Activated CD4-positive, alpha-beta T cell treated with anti-CD3 and anti-CD28 coated beads, Interleukin-2, amount 10 ng/mL, durations not matched to agents 24 days and 14 days (primary cell): ENCODE results near the gene MYO1H. TPM values are rescaled to one million over a fixed set of nuclear protein-coding genes. Genes with fewer than 3 reads are reported as not detected.

Source experiments
- DNase-seq: peaks from one replicate; pipeline ENCODE4 v3.0.0; 2022
- H3K27ac Mint-ChIP-seq: one replicate; pipeline ENCODE4 v1.8.0; 2022; ENCODE audit warnings: mild to moderate bottlenecking, mixed read lengths
- H3K27me3 Mint-ChIP-seq: one replicate; pipeline ENCODE4 v1.8.0; 2022; ENCODE audit warnings: mixed read lengths
- H3K36me3 Mint-ChIP-seq: one replicate; pipeline ENCODE4 v1.8.0; 2022; ENCODE audit warnings: low read depth, mild to moderate bottlenecking, mixed read lengths
- H3K4me1 Mint-ChIP-seq: one replicate; pipeline ENCODE4 v1.8.0; 2021; ENCODE audit warnings: mixed read lengths
- H3K4me3 Mint-ChIP-seq: one replicate; pipeline ENCODE4 v1.8.0; 2022; ENCODE audit warnings: mild to moderate bottlenecking, moderate library complexity, mixed read lengths
- H3K9me3 Mint-ChIP-seq: one replicate; pipeline ENCODE4 v1.8.0; 2021; ENCODE audit warnings: mixed read lengths
- intact Hi-C: fragments of 100-400 bp; cut with micrococcal nuclease; formaldehyde crosslinking; loops from one replicate; pipeline ENCODE4 v1.15.1; 2023
- total RNA-seq: library from RNA; stranded (reverse); gene quantifications from 2 replicates; pipeline ENCODE4 v1.2.3, GENCODE V29; 2022

MYO1H gene
- total RNA-seq, 1 donor from 2014 or later: not detected

- no peak for DNase-seq
- H3K4me1 Mint-ChIP-seq: peaks cover 2% of the 10 kb centered on the region
- peaks cover 47% of the 10 kb centered on the region for H3K36me3 Mint-ChIP-seq
- no peaks in the 10 kb centered on the region for H3K27me3 Mint-ChIP-seq
- intact Hi-C loops: no loop called here
- no peak overlapping the region for H3K27ac Mint-ChIP-seq
- no peaks in the 10 kb centered on the region for H3K9me3 Mint-ChIP-seq
- no peak overlapping the region for H3K4me3 Mint-ChIP-seq
Observed at GRCh38 chr12:109452489-109452888, 104.8 kb downstream of the MYO1H start.

DNA sequence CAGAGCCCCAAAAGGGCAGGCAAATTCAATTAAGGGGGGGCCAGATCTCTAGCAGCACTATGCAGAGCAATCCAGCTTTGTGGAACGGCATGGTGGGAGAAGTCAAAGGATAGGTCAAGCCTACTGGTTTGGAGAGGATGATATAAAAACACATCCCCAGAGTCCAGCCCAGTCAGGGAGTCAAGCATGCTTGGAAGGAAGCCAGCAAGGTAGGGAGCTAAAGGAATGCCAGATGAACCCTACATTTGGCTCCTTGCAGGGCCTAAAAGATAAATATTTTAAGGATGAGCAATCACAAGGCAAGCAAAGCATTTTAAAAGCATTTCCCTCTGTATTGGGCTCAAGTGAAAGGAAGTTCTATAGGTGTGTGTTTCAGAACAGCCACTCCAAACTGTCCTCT is 108.0 kb downstream of the MYO1H start:
- H3K4me1 Mint-ChIP-seq: peaks cover 14% of the 10 kb centered on the region
- no peak overlapping the region for H3K4me3 Mint-ChIP-seq
- peaks cover 52% of the 10 kb centered on the region for H3K36me3 Mint-ChIP-seq
- no peaks in the 10 kb centered on the region for H3K27me3 Mint-ChIP-seq
- H3K9me3 Mint-ChIP-seq: no peaks in the 10 kb centered on the region
- no peak overlapping the region for H3K27ac Mint-ChIP-seq
- no peak for DNase-seq
- intact Hi-C loops: no loop called here

DNA sequence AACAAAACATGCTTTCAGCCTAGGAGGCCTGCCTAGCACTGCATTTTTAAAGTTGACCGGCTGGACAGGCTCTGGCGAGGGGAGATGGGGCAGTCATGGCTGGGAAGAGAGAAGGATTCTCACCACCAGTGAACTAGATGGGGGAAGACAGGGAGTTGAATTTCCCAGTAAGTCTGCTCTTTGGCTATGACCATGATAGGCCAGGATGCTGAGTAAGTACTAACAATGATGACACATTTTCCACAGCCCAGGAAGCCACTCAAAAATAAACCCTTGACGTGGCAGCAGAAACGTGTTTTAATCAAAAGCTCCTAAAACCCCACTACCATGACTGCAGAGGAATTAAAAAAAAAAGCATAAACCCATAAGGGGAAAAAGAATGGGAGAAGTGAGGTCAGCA is 110.4 kb downstream of the MYO1H start:
- peak overlapping the region; percentile 88 for H3K27ac Mint-ChIP-seq
- no peak for DNase-seq
- no peaks in the 10 kb centered on the region for H3K27me3 Mint-ChIP-seq
- H3K9me3 Mint-ChIP-seq: no peaks in the 10 kb centered on the region
- intact Hi-C loops: no loop called here
- H3K4me1 Mint-ChIP-seq: peaks cover 29% of the 10 kb centered on the region
- peaks cover 41% of the 10 kb centered on the region for H3K36me3 Mint-ChIP-seq
- peak overlapping the region; percentile 46 for H3K4me3 Mint-ChIP-seq

DNA sequence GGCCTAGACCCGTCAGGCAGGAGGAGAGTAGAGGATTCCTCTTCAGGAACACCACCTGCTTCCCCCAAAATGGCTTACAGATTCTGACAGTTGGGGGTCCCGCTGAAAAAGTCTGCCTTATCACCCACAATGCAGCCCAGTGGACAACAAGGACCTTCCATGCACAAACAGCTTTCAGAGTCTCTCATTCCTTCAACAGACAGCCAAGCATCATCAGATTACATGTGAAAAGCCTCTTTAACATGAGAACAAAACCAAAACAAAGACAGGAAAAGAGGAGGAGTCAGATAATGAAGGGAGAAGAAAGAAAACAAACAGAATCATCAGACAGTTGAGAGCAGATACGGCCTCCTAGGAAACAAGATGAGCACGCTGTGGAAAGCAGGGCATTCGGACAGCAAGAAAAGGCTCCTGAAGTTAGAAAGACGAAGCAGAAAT is 111.1 kb downstream of the MYO1H start:
- peaks cover 36% of the 10 kb centered on the region for H3K4me1 Mint-ChIP-seq
- DNase-seq: no peak
- H3K9me3 Mint-ChIP-seq: no peaks in the 10 kb centered on the region
- peaks cover 39% of the 10 kb centered on the region for H3K36me3 Mint-ChIP-seq
- no peak overlapping the region for H3K4me3 Mint-ChIP-seq
- intact Hi-C loops: no loop called here
- no peaks in the 10 kb centered on the region for H3K27me3 Mint-ChIP-seq
- H3K27ac Mint-ChIP-seq: peak overlapping the region; percentile 62

DNA sequence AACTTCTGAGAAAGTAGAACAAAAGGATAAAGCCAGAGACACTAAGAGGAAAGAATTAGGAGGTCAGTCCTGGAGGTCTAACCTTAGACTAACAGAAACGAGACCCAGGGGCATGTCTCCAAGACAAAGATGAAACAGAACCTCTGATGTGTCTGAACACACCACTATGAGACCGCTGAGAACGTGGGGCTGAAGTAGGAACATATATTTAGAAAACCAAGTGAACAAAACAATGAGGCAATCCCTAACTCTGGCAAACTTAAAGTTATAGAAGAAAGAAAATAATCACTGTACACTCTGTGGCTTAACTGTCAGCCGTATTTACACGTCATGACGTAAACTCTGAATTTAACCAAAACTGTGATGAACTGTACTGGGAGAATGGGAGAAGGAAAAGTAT is 111.5 kb downstream of the MYO1H start:
- Mint-ChIP-seq H3K4me3 (no peak overlapping the region), H3K27me3 (no peaks in the 10 kb centered on the region), H3K4me1 (peaks cover 40% of the 10 kb centered on the region), H3K9me3 (no peaks in the 10 kb centered on the region), H3K36me3 (peaks cover 35% of the 10 kb centered on the region), H3K27ac (peak overlapping the region; percentile 62)
- DNase-seq: no peak
- intact Hi-C loops: no loop called here

- Mint-ChIP-seq H3K27me3 (no peaks in the 10 kb centered on the region), H3K9me3 (no peaks in the 10 kb centered on the region), H3K4me1 (peaks cover 41% of the 10 kb centered on the region), H3K27ac (no peak overlapping the region), H3K4me3 (no peak overlapping the region), H3K36me3 (peaks cover 32% of the 10 kb centered on the region)
- DNase-seq: no peak
- intact Hi-C loops: no loop called here
Observed at GRCh38 chr12:109460538-109460937, 112.8 kb downstream of the MYO1H start.

DNA sequence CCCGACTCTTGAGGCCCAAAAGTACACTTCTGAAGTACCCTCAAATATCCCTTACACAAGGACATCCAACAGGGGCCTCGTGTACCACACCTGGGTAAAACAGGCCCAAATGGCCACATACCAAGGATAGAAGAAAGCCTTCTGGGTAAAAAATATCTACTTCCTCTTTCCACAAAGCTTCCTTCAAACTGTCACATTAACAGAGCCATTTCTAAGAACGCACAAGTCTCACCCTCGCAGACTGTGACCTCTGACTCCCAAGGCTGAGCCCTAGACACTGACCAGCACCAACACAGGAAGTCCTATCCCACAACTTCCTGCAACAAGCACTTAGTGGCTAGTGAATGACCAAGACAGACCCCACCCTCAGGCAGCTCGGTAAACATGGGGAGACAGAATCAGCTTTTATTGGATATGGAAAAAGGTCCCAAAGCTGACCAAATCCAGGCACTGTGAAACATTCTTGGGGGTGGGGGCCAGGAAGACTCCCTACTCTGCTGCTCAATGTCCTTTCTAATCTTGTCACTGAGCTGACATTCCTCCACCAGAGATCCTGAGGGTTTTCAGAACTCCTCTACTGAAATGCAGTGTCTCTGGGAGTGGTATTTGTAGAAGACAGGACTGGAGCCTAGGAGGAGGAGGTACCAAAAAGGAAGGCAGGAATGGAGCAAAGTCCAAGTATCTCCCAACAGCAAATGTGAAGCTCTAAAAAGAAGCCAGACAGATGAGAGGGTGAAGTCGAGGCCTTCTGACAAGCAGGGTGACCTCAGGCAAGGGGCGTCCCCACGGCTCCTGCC is 113.5 kb downstream of the MYO1H start:
- no peak overlapping the region for H3K4me3 Mint-ChIP-seq
- H3K4me1 Mint-ChIP-seq: peaks cover 44% of the 10 kb centered on the region
- H3K27ac Mint-ChIP-seq: peak overlapping the region; percentile 46
- no peaks in the 10 kb centered on the region for H3K27me3 Mint-ChIP-seq
- H3K9me3 Mint-ChIP-seq: no peaks in the 10 kb centered on the region
- H3K36me3 Mint-ChIP-seq: peaks cover 27% of the 10 kb centered on the region
- intact Hi-C loops: no loop called here
- DNase-seq: no peak

DNA sequence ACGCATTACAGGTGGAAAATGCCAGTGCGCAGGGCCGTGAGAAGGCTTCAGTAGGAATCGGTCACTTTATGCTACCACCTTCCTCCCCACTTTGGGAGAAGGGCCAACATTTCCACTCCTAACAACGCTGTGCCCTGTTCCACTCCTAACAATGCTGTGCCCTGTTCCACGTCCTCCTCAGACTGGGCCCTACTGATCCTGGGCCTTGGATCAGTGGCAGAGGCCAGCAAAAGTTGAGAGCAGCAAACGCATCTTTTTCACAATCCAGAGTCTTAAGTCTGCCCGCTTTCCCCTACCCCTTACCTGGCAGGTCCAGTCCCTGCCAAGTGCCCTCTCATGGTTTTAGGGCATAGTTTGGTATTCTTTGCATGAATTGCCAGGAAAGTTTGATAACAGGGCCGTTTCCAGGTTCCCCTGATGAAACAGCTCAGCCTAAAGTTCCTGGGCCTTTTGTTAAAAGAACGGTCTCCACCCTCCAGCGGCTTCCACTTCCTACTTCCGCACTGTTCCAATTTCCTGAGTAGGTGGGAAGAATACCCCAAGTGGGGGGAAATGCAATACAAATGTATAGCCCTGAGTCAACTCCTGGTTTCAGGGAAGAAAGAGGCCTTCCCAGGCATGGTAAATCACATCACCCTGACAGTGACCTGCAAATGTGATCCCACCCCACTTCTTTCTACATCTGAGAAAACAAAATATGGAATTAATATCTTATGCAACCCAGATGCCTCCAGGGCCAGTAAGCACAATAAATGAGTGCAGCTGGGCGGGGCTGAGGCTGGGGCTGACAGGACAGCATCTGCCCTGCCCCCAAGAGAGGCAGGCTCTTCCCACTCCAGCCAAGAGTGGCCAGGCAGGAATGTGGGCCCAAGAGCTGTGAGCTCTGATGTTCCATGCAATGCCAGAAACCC is 114.4 kb downstream of the MYO1H start:
- intact Hi-C loops: no loop called here
- no peak overlapping the region for H3K4me3 Mint-ChIP-seq
- H3K27me3 Mint-ChIP-seq: no peaks in the 10 kb centered on the region
- no peak for DNase-seq
- peaks cover 24% of the 10 kb centered on the region for H3K36me3 Mint-ChIP-seq
- H3K9me3 Mint-ChIP-seq: no peaks in the 10 kb centered on the region
- peaks cover 44% of the 10 kb centered on the region for H3K4me1 Mint-ChIP-seq
- no peak overlapping the region for H3K27ac Mint-ChIP-seq

GRCh38 chr12:109462868-109463692 is 115.4 kb downstream of the MYO1H start:
- H3K27me3 Mint-ChIP-seq: no peaks in the 10 kb centered on the region
- peak overlapping the region; percentile 66 for H3K27ac Mint-ChIP-seq
- peaks cover 20% of the 10 kb centered on the region for H3K36me3 Mint-ChIP-seq
- intact Hi-C loops: no loop called here
- H3K9me3 Mint-ChIP-seq: no peaks in the 10 kb centered on the region
- H3K4me1 Mint-ChIP-seq: peaks cover 41% of the 10 kb centered on the region
- peak; percentile 65 for DNase-seq
- peak overlapping the region; percentile 45 for H3K4me3 Mint-ChIP-seq

DNA sequence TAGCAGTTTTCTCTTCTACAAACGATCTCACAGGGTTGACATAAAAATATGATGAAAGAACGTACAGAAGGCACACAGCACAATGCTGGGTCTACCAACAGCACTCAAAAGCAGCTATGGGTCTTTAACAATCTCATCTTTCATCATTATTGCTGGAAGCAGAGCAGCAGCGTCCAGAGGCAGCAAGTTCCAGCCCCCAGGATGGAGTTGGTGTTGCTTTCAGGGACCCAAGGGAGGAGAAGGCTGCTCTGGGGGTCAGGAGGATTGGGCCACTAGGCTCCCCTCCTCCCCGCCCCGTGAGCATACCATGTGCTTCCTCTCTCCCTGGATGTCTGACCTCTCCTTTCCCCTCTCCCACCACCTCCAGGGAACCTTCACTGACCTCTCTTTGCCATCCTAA is 116.1 kb downstream of the MYO1H start:
- intact Hi-C loops: no loop called here
- Mint-ChIP-seq H3K27me3 (no peaks in the 10 kb centered on the region), H3K36me3 (peaks cover 23% of the 10 kb centered on the region), H3K27ac (peak overlapping the region; percentile 66), H3K9me3 (no peaks in the 10 kb centered on the region), H3K4me3 (peak overlapping the region; percentile 45), H3K4me1 (peaks cover 38% of the 10 kb centered on the region)
- DNase-seq: no peak

DNA sequence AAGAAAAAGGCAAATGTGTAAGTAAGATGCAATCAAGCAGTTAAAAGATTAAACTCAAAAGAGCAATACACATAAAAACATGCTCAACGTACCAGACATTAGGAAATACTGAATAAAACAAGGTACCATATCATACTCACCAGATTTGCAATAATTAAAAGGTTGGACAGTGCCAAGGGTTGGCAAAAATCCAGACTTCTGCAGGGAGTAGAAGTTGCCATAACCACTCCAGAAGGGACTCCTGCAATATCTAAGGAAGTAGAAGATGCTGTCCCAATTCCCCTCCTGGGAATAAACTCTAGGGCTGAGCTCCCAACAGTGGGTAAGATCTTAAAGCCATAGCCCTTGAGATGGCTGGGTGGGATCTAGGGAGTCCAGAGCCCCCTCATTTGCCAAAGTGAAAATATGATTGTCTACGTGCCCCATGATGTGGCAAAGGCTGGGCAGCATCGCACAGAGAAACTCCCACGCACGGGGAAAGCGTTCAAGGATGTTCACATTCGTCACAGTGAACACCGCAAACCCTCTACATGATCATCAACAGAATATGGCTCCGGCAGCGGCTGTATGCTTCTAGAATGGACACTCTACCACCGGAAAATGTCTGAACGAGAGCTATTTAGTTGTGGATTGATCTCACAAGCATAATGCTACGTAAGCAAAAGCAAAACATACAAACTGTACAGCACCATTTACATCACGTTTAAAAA is 117.1 kb downstream of the MYO1H start:
- intact Hi-C loops: no loop called here
- peaks cover 31% of the 10 kb centered on the region for H3K4me1 Mint-ChIP-seq
- no peaks in the 10 kb centered on the region for H3K9me3 Mint-ChIP-seq
- peaks cover 21% of the 10 kb centered on the region for H3K36me3 Mint-ChIP-seq
- H3K27ac Mint-ChIP-seq: no peak overlapping the region
- no peak overlapping the region for H3K4me3 Mint-ChIP-seq
- DNase-seq: no peak
- H3K27me3 Mint-ChIP-seq: no peaks in the 10 kb centered on the region

DNA sequence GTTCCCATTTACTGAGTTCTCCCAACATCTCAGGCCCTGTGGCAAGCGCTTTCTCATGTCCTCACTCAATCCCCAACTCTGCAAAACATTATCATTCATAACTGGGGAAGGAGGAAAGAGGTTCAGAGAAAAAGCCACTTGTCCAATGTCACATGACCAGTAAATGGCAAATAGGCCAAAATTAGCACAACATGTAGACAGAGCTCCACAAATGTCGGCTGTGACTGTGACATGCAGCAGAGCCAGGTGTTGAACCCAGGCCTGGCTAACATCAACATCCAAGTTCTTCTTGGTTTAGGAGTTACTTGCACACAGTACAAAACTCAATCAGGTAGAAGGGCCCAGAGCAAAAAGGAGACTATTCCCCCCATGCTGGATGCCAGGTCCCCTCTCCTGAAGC is 118.6 kb downstream of the MYO1H start:
- no peaks in the 10 kb centered on the region for H3K27me3 Mint-ChIP-seq
- no peaks in the 10 kb centered on the region for H3K9me3 Mint-ChIP-seq
- H3K4me3 Mint-ChIP-seq: no peak overlapping the region
- H3K4me1 Mint-ChIP-seq: peaks cover 33% of the 10 kb centered on the region
- H3K36me3 Mint-ChIP-seq: peaks cover 20% of the 10 kb centered on the region
- DNase-seq: no peak
- no peak overlapping the region for H3K27ac Mint-ChIP-seq
- intact Hi-C loops: no loop called here

DNA sequence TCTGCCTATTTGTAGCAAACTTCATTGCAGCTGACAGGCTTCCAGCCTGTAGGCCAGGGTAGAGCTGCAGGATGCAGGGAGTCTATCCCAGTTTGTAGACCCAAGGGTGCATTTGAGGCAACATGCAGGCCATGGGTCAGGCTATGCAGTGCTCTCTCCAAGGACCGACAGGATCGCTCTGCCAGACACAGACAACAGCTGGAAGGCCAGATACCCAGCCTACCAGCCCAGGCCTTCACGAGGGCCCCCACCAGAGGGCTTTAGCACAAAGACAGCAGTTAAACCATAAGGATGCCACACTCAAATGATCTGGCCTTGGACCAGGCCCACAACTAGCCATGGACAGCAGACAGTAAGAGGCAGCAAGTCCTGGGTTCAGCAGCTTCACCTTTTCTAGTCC is 119.1 kb downstream of the MYO1H start:
- peaks cover 29% of the 10 kb centered on the region for H3K4me1 Mint-ChIP-seq
- intact Hi-C loops: no loop called here
- peaks cover 20% of the 10 kb centered on the region for H3K36me3 Mint-ChIP-seq
- no peaks in the 10 kb centered on the region for H3K27me3 Mint-ChIP-seq
- H3K27ac Mint-ChIP-seq: no peak overlapping the region
- DNase-seq: no peak
- no peaks in the 10 kb centered on the region for H3K9me3 Mint-ChIP-seq
- no peak overlapping the region for H3K4me3 Mint-ChIP-seq
